ENCODE results near the gene PON3. TPM values are rescaled to one million over a fixed set of nuclear protein-coding genes. Genes with fewer than 3 reads are reported as not detected.

PON3 gene
- total and polyA plus RNA-seq, 2 of the 13 experiments (the other 11 are each of a cell fraction or from before 2014, with no cell fraction given) = 23.6 to 37.8 TPM

- no peaks in the 10 kb centered on the region for H3K27me3 ChIP-seq (ENCODE audit: control insufficient read depth in 1 of 2, insufficient read depth in 2 of 2, low read length in 2 of 2)
- WGBS (ENCODE audit: low lambda C conversion rate) = 100% methylated on average over 1 of the region's 1 CpG
- in situ Hi-C loops (cut with HindIII; ENCODE audit: extremely low pct_ligation_motif_present, low pct_unique_long_range_greater_than_20kb) (no loop called here), intact Hi-C loops (cut with micrococcal nuclease; ENCODE audit: unreplicated experiment) (no loop called here)
- no peak overlapping the region for H2AFZ ChIP-seq (ENCODE audit: low read length)
- no peaks in the 10 kb centered on the region for H3K9me3 ChIP-seq (ENCODE audit: low read length)
- no peaks in the 10 kb centered on the region for H3K79me2 ChIP-seq (ENCODE audit: insufficient read depth, low read length)
- TF ChIP-seq ZNF383 (CRISPR knock-in tag; IDR thresholded peaks at IDR 0.05; ENCODE audit: borderline replicate concordance) = no peak
- no peak for TF ChIP-seq MLLT10 (CRISPR knock-in tag; IDR thresholded peaks at IDR 0.05)
- TF ChIP-seq, protein P1, sequence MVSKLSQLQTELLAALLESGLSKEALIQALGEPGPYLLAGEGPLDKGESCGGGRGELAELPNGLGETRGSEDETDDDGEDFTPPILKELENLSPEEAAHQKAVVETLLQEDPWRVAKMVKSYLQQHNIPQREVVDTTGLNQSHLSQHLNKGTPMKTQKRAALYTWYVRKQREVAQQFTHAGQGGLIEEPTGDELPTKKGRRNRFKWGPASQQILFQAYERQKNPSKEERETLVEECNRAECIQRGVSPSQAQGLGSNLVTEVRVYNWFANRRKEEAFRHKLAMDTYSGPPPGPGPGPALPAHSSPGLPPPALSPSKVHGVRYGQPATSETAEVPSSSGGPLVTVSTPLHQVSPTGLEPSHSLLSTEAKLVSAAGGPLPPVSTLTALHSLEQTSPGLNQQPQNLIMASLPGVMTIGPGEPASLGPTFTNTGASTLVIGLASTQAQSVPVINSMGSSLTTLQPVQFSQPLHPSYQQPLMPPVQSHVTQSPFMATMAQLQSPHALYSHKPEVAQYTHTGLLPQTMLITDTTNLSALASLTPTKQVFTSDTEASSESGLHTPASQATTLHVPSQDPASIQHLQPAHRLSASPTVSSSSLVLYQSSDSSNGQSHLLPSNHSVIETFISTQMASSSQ (IDR thresholded peaks at IDR 0.05; ENCODE audit: low read depth) = no peak
- TF ChIP-seq, protein P1 (CRISPR knock-in tag; IDR thresholded peaks at IDR 0.05; ENCODE audit: borderline replicate concordance) = no peak
- TF ChIP-seq ZNF468 (CRISPR knock-in tag; IDR thresholded peaks at IDR 0.05) = no peak
- TF ChIP-seq ZNF34 (CRISPR knock-in tag; IDR thresholded peaks at IDR 0.05; ENCODE audit: borderline replicate concordance) = no peak
- no peak for TF ChIP-seq HNRNPH1 (optimal IDR thresholded peaks at IDR 0.05; ENCODE audit: low read depth, low read length)
- TF ChIP-seq FOSL2 (CRISPR knock-in tag; IDR thresholded peaks at IDR 0.05) = peak; percentile 81
- TF ChIP-seq ARNTL (CRISPR knock-in tag; IDR thresholded peaks at IDR 0.05) = no peak
- no peak for TF ChIP-seq GLI4 (CRISPR knock-in tag; IDR thresholded peaks at IDR 0.05; ENCODE audit: borderline replicate concordance)
- no peak for TF ChIP-seq FOXA1 (IDR thresholded peaks at IDR 0.05)
- 0 out of 2 replicates have a peak, but pooled peaks have one; percentile 22 for TF ChIP-seq FOXA1 (CRISPR knock-in tag; IDR thresholded peaks at IDR 0.05)
- TF ChIP-seq BORCS8-MEF2B (CRISPR knock-in tag; IDR thresholded peaks at IDR 0.05) = no peak
- no peak for TF ChIP-seq ZNF776 (CRISPR knock-in tag; IDR thresholded peaks at IDR 0.05)
- no peak for TF ChIP-seq EZH2 (conservative IDR thresholded peaks at IDR 0.05; ENCODE audit: low read depth, low read length)
- TF ChIP-seq TARDBP (CRISPR knock-in tag; IDR thresholded peaks at IDR 0.05) = no peak
- TF ChIP-seq ZNF317 (CRISPR knock-in tag; IDR thresholded peaks at IDR 0.05) = no peak
- no peak for TF ChIP-seq MIER3 (CRISPR knock-in tag; IDR thresholded peaks at IDR 0.05; ENCODE audit: borderline replicate concordance)
- no peak for TF ChIP-seq ZNF251 (CRISPR knock-in tag; IDR thresholded peaks at IDR 0.05)
- TF ChIP-seq FOXA3 (CRISPR knock-in tag; IDR thresholded peaks at IDR 0.05) = peak; percentile 44; the same call in 1 of the 2 replicates
- TF ChIP-seq, protein P2, sequence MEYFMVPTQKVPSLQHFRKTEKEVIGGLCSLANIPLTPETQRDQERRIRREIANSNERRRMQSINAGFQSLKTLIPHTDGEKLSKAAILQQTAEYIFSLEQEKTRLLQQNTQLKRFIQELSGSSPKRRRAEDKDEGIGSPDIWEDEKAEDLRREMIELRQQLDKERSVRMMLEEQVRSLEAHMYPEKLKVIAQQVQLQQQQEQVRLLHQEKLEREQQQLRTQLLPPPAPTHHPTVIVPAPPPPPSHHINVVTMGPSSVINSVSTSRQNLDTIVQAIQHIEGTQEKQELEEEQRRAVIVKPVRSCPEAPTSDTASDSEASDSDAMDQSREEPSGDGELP (IDR thresholded peaks at IDR 0.05; ENCODE audit: borderline replicate concordance, low read depth) = no peak
- H4K20me1 ChIP-seq (ENCODE audit: insufficient read depth, low read length) = no peaks in the 10 kb centered on the region
- no peak overlapping the region for H3K27ac ChIP-seq (ENCODE audit: extremely low read length, insufficient read depth, low read length)
- H3K4me1 ChIP-seq (ENCODE audit: insufficient read depth, low read length) = no peaks in the 10 kb centered on the region
- no peak overlapping the region for H3K4me2 ChIP-seq (ENCODE audit: low read depth, low read length)
- ATAC-seq = no peak
- POLR2A ChIA-PET = no interaction called here
- DNase-seq (ENCODE audit: low spot score) = peak; percentile 10
- CTCF ChIA-PET (ENCODE audit: low intra/inter-chr PET ratio, low total read pairs) = no interaction called here
- peaks cover 0 to 3% of the 10 kb centered on the region in 2 experiments; a peak in 2 of 5 replicates for H3K36me3 ChIP-seq (replicated peaks in 1 of 2; ENCODE audit: control insufficient read depth in 1 of 2, insufficient read depth in 2 of 2, low read length in 2 of 2)
- no TSS peak for BruUV-seq (replicated peaks)
- FAIRE-seq = no peak
- no peak overlapping the region for H3K9ac ChIP-seq (ENCODE audit: insufficient read depth, low read depth, low read length)
- no peak overlapping the region for H3K4me3 ChIP-seq (replicated peaks in 1 of 3; ENCODE audit: insufficient read depth in 1 of 3, low read depth in 2 of 3, low read length in 3 of 3)
These were observed 31.0 kb downstream of the PON3 start for GRCh38 chr7:95365151-95365550.

Measured in HepG2 (cell line).